ENCODE data around the gene CTNNA2. TPM values are rescaled to one million over a fixed set of nuclear protein-coding genes. Genes with fewer than 3 reads are reported as not detected.

Gene CTNNA2
- total and polyA plus RNA-seq, 2 of the 8 experiments (the other 6 are each of a cell fraction or from before 2014, with no cell fraction given) = 3.9 to 9.0 TPM

GRCh38 chr2:79530443-79530842 lies 17.6 kb downstream of the CTNNA2 start (continued):
- TF ChIP-seq RAD21 (IDR thresholded peaks at IDR 0.05 in 1 of 2, conservative IDR thresholded peaks at IDR 0.05 in 1 of 2; ENCODE audit: low read depth in 2 of 2, low read length in 2 of 2) (peak in 1 of 2 experiments; percentile 58; a peak in 2 of 4 replicates), CHD2 (IDR thresholded peaks at IDR 0.05; ENCODE audit: low read length) (no peak), CHD7 (IDR thresholded peaks at IDR 0.05; ENCODE audit: insufficient replicate concordance, low read length) (no peak), BCL11A (IDR thresholded peaks at IDR 0.05; ENCODE audit: low read depth in 2 of 2, low read length in 2 of 2) (no peak)

All from H1 (cell line).